CD4-positive, alpha-beta memory T cell (primary cell): Measurements from ENCODE around the gene TOGARAM2. TPM values are rescaled to one million over a fixed set of nuclear protein-coding genes. Genes with fewer than 3 reads are reported as not detected.

Source experiments
- CTCF ChIA-PET: fragments of 350-600 bp; sonication (Branson Sonifier 250); formaldehyde crosslinking; loops from one replicate; lab custom pipeline; 2021; ENCODE audit warnings: inconsistent platforms; ENCODE audit not compliant: partially characterized antibody; lab: Charles Lee
- POLR2A ChIA-PET: fragments of 350-600 bp; sonication (Branson Sonifier 250); formaldehyde crosslinking; loops from one replicate; lab custom pipeline; 2021; ENCODE audit not compliant: partially characterized antibody; lab: Charles Lee
- DNase-seq, 5 donors: peaks; one replicate each; pipeline versions ENCODE4 v3.0.0 to v3.0.0-alpha.2; 2020 to 2022; ENCODE audit warnings: mixed read lengths in 1 of 5
- H3K27ac ChIP-seq: one replicate; pipeline ENCODE4 v1.7.0; 2013; ENCODE audit warnings: low read depth, low read length
- H3K27me3 ChIP-seq: 2 replicates; pipeline ENCODE4 v1.7.0; 2013; ENCODE audit warnings: mild to moderate bottlenecking, low read length, moderate library complexity; ENCODE audit not compliant: insufficient read depth
- H3K36me3 ChIP-seq: 2 replicates; pipeline ENCODE4 v1.7.0; 2013; ENCODE audit warnings: mild to moderate bottlenecking, low read length, moderate library complexity; ENCODE audit not compliant: insufficient read depth
- H3K4me1 ChIP-seq: 2 replicates; pipeline ENCODE4 v1.7.0; 2013; ENCODE audit warnings: mild to moderate bottlenecking, low read length, moderate library complexity; ENCODE audit not compliant: insufficient read depth
- H3K4me3 ChIP-seq, 2 donors: one replicate each; pipeline ENCODE4 v1.7.0; 2013; ENCODE audit warnings: low read length in 2 of 2, mild to moderate bottlenecking in 1 of 2
- H3K9me3 ChIP-seq, 2 donors: one replicate each; pipeline ENCODE4 v1.7.0; 2013; ENCODE audit warnings: low read length in 2 of 2, control low read depth in 1 of 2; ENCODE audit not compliant: control insufficient read depth in 1 of 2
- H3K27ac Mint-ChIP-seq, 7 donors: one replicate each; pipeline ENCODE4 v1.8.0; 2020 to 2021; ENCODE audit warnings: mixed read lengths in 7 of 7, mild to moderate bottlenecking in 6 of 7, inconsistent platforms in 3 of 7, moderate library complexity in 3 of 7
- H3K27me3 Mint-ChIP-seq, 2 donors: one replicate each; pipeline ENCODE4 v1.8.0; 2020 to 2021; ENCODE audit warnings: mixed read lengths in 2 of 2
- H3K36me3 Mint-ChIP-seq, 2 donors: one replicate each; pipeline ENCODE4 v1.8.0; 2020 to 2021; ENCODE audit warnings: mixed read lengths in 2 of 2, inconsistent platforms in 1 of 2, mild to moderate bottlenecking in 1 of 2
- H3K4me1 Mint-ChIP-seq, 4 donors: one replicate each; pipeline ENCODE4 v1.8.0; 2020 to 2021; ENCODE audit warnings: mixed read lengths in 4 of 4, mild to moderate bottlenecking in 1 of 4
- H3K4me3 Mint-ChIP-seq, 8 donors: one replicate each; pipeline ENCODE4 v1.8.0; 2020 to 2021; ENCODE audit warnings: mixed read lengths in 8 of 8, mild to moderate bottlenecking in 7 of 8, moderate library complexity in 6 of 8, inconsistent platforms in 3 of 8
- H3K9me3 Mint-ChIP-seq, 8 donors: one replicate each; pipeline ENCODE4 v1.8.0; 2020 to 2021; ENCODE audit warnings: mixed read lengths in 8 of 8, mild to moderate bottlenecking in 5 of 8, inconsistent platforms in 3 of 8, moderate library complexity in 1 of 8
- intact Hi-C: fragments of 100-400 bp; cut with micrococcal nuclease; formaldehyde crosslinking; loops from one replicate; pipeline ENCODE4 v1.15.1; 2023
- polyA plus RNA-seq, 2 donors: library from polyadenylated mRNA; unstranded; fragments of 300-500 nt; fragmentation: Illumina TruSeq; gene quantifications; one replicate each; pipeline ENCODE4 v1.2.3, GENCODE V29; 2021
- total RNA-seq, 2 experiments: library from RNA; stranded (reverse); gene quantifications; one replicate each; pipeline ENCODE4 v1.2.3, GENCODE V29; 2021

Gene TOGARAM2
- total and polyA plus RNA-seq, 4 experiments from 2014 or later, result 0.46 to 2.7 (median 1.7) TPM

DNA sequence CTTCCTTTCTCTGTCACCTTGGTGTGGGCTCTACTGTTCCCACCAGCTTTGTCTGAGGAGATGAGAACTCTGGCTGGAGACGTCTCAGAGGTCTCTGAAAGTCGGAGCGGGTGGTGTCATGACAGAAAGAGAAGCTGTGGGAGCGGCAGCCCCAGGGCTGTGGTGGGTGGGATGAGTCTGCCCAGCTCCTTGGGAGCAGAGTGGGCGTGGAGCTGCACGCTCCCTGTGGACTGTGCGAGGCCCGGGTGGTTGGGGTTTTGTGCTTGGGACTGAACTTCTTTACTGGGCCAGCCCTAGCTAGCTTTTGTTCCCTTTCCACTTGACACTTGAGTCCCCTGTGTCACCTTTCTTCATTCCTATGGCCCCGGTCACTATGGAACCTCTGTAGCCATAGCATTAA is 10.4 kb downstream of the TOGARAM2 start:
- CTCF ChIA-PET, result interaction anchor here (0.7 kb wide), 1 partner anchor 13 kb away, joined by 3 read pairs; no protein-coding TSS in a partner anchor
- Histone ChIP-seq H3K4me3 (no peak overlapping the region), H3K36me3 (no peaks in the 10 kb centered on the region), H3K27me3 (no peaks in the 10 kb centered on the region), H3K9me3 (no peaks in the 10 kb centered on the region), H3K4me1 (no peaks in the 10 kb centered on the region), H3K27ac (no peak overlapping the region)
- Mint-ChIP-seq H3K27me3 (no peaks in the 10 kb centered on the region), H3K9me3 (no peaks in the 10 kb centered on the region), H3K4me1 (no peaks in the 10 kb centered on the region), H3K36me3 (no peaks in the 10 kb centered on the region), H3K4me3 (no peak overlapping the region), H3K27ac (no peak overlapping the region)
- intact Hi-C loops, result no loop called here
- POLR2A ChIA-PET, result no interaction called here
- DNase-seq, result no peak

DNA sequence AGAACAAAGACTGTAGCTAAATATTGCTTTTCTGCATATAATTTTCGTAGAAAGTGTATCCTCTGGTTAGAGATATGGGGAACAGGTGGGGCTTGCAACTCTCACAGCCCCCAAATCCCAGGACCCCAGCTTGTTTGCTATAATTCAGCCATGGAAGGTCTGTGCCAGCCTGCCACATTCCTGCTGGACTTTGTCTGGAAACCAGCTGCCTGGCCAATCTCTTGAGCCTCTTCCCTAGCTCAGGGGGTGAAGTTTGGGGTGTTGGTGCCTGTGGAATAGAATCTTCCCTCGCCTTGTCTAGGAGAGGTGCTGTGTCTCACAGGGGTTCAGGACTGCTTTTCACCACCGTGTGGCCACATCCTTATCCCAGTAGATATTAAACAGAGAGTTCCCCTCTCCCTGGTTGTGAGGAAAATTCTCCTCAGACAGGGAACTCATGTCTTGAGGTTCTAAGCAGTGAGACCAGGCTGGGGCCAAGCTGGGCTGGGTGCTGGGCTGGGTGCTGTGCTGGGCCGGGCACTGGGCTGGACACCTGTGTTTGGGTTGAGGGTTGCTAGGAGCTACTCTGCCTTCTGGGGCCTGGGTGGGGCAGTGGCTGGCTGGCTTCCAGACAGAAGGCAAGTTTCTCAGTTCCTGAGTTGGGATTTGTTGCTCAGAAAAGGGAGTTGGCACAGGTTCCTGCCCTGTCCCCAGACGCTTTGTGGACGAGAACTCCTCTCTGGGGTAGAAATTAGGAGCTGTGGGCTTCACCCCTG is 12.3 kb downstream of the TOGARAM2 start:
- Histone ChIP-seq H3K36me3 (no peaks in the 10 kb centered on the region), H3K4me3 (no peak overlapping the region), H3K9me3 (no peaks in the 10 kb centered on the region), H3K27me3 (no peaks in the 10 kb centered on the region), H3K27ac (no peak overlapping the region), H3K4me1 (no peaks in the 10 kb centered on the region)
- no peaks in the 10 kb centered on the region for H3K27me3 Mint-ChIP-seq
- no peaks in the 10 kb centered on the region for H3K36me3 Mint-ChIP-seq
- H3K27ac Mint-ChIP-seq, result peak overlapping the region in 3 of 7 donors; percentile 13 to 30 (median 23)
- no peaks in the 10 kb centered on the region for H3K9me3 Mint-ChIP-seq
- H3K4me3 Mint-ChIP-seq, result no peak overlapping the region
- intact Hi-C loops, result no loop called here
- POLR2A ChIA-PET, result interaction anchor here (0.8 kb wide), 1 partner anchor 18 kb away, joined by 4 read pairs; no protein-coding TSS in a partner anchor
- H3K4me1 Mint-ChIP-seq, result no peaks in the 10 kb centered on the region
- CTCF ChIA-PET, result no interaction called here
- DNase-seq, result no peak

DNA sequence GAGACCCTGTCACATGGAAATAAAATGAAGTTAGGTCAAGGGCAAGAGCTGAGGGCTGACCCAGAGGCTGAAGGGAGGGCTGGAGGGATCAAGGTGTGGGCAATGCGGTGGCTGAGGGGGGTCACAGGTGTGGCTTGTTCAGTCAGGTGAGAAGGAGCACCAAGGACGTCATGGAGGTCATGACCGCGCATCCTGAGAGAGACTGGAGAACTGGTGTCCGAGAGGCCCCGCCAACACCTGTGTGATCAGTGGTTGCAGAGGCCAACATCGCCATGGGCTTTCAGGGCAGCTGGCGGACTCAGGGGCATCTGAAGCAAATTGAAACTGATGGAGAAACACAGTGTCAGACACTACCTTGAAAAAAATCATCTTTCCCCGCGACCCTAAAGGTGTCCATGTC is 13.0 kb downstream of the TOGARAM2 start:
- intact Hi-C loops, result no loop called here
- POLR2A ChIA-PET, result interaction anchor here (0.8 kb wide), 1 partner anchor 17 kb away, joined by 4 read pairs; no protein-coding TSS in a partner anchor

DNA sequence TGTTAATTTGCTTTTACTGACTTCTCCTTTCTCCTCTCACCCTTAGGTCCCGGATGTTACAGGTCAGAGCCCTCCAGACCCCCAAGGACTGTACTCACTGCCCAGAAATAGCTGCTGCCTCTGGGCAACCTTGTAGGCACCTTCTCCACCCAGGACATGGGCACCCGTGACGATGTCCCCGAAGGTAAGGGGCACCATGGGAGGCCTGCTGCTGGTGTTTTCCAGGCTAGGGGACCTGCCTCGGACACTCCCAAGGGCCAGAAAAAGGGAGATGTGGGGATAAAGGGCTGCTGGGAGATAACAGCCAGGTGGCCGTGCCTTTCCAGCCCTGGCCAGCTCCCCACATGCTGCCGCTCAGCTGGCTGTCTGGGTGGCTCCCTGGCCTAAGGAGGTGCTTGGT is 13.6 kb downstream of the TOGARAM2 start:
- Histone ChIP-seq H3K36me3 (no peaks in the 10 kb centered on the region), H3K4me1 (peaks cover under 1% of the 10 kb centered on the region), H3K27ac (no peak overlapping the region), H3K4me3 (no peak overlapping the region), H3K9me3 (no peaks in the 10 kb centered on the region), H3K27me3 (no peaks in the 10 kb centered on the region)
- Mint-ChIP-seq H3K4me3 (no peak overlapping the region), H3K27me3 (no peaks in the 10 kb centered on the region), H3K4me1 (peaks cover 0 to 8% (median 3%) of the 10 kb centered on the region in 4 donors), H3K9me3 (no peaks in the 10 kb centered on the region), H3K27ac (peak overlapping the region in 1 of 7 donors; percentile 57), H3K36me3 (no peaks in the 10 kb centered on the region)
- POLR2A ChIA-PET, result interaction anchor here (0.8 kb wide), 1 partner anchor 20 kb away, joined by 3 read pairs; no protein-coding TSS in a partner anchor
- CTCF ChIA-PET, result no interaction called here
- intact Hi-C loops, result no loop called here
- DNase-seq, result no peak

More for the DNA sequence above, 13.0 kb downstream of the TOGARAM2 start:
- peaks cover 0 to 5% (median under 1%) of the 10 kb centered on the region in 4 donors for H3K4me1 Mint-ChIP-seq
- no peak overlapping the region for H3K4me3 ChIP-seq
- no peak overlapping the region for H3K27ac ChIP-seq
- H3K4me3 Mint-ChIP-seq, result no peak overlapping the region
- H3K27me3 ChIP-seq, result no peaks in the 10 kb centered on the region
- H3K9me3 ChIP-seq, result no peaks in the 10 kb centered on the region
- DNase-seq, result no peak
- CTCF ChIA-PET, result no interaction called here
- H3K36me3 ChIP-seq, result no peaks in the 10 kb centered on the region
- no peaks in the 10 kb centered on the region for H3K27me3 Mint-ChIP-seq
- H3K4me1 ChIP-seq, result no peaks in the 10 kb centered on the region
- no peaks in the 10 kb centered on the region for H3K36me3 Mint-ChIP-seq
- H3K27ac Mint-ChIP-seq, result no peak overlapping the region
- H3K9me3 Mint-ChIP-seq, result no peaks in the 10 kb centered on the region

DNA sequence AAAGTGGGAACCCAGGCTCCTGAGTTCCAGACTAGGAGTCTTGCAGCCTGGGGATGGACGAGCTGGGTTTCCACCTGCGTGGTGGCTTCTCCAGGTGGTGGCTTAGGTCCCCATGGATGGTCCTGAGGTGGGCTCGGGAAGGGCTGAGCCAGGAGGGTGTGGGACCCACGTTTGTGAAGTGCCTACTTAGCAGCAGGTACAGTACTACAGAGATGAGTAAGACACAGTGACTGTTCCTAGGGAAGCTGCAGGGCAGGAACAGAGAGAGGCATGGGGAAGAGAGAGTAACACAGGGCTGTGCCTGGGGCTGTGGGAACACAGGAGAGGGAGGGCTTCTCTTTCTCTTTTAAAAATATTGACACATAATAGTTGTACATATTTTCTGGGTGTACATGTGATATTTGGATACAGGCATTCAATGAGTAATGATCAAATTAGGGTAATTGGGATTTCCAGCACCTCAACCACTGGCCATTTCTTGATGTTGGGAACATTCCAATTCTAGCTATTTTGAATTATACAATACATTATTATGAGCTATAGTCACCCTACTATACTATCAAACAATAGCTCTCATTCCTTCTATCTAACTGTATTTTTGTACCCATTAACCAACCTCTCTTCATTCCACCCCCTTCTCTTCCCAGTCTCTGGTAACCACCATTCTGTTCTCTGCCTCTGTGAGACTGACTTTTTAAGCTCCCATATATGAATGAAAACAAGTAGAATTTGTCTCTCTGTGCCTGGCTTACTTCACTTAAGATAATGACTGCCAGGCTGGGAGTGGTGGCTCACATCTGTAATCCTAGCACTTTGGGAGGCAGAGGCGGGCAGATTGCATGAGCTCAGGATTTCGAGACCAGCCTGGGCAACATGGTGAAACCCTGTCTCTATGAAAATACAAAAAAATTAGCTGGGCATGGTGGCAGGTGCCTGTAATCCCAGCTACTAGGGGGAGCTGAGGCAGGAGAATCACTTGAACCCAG is 15.0 kb downstream of the TOGARAM2 start:
- H3K4me1 ChIP-seq, result peaks cover 13% of the 10 kb centered on the region
- no peaks in the 10 kb centered on the region for H3K27me3 Mint-ChIP-seq
- H3K27ac Mint-ChIP-seq, result peak overlapping the region in 3 of 7 donors; percentile 19 to 51 (median 35)
- POLR2A ChIA-PET, result interaction anchor here (0.8 to 1.1 kb wide), 2 partner anchors 19 kb away, joined by 3 read pairs; no protein-coding TSS in a partner anchor
- intact Hi-C loops, result no loop called here
- H3K9me3 ChIP-seq, result no peaks in the 10 kb centered on the region
- peak overlapping the region in 1 of 8 donors; percentile 12 for H3K4me3 Mint-ChIP-seq
- H3K9me3 Mint-ChIP-seq, result no peaks in the 10 kb centered on the region
- H3K36me3 ChIP-seq, result no peaks in the 10 kb centered on the region
- H3K4me1 Mint-ChIP-seq, result peaks cover 10 to 22% (median 16%) of the 10 kb centered on the region in 4 donors
- DNase-seq, result no peak
- H3K27ac ChIP-seq, result no peak overlapping the region
- no peaks in the 10 kb centered on the region for H3K36me3 Mint-ChIP-seq
- CTCF ChIA-PET, result interaction anchor here (0.7 to 2.2 kb wide), 4 partner anchors 16 to 220 kb away, joined by 3 to 11 read pairs (median 5); no protein-coding TSS in a partner anchor
- no peaks in the 10 kb centered on the region for H3K27me3 ChIP-seq
- H3K4me3 ChIP-seq, result no peak overlapping the region

DNA sequence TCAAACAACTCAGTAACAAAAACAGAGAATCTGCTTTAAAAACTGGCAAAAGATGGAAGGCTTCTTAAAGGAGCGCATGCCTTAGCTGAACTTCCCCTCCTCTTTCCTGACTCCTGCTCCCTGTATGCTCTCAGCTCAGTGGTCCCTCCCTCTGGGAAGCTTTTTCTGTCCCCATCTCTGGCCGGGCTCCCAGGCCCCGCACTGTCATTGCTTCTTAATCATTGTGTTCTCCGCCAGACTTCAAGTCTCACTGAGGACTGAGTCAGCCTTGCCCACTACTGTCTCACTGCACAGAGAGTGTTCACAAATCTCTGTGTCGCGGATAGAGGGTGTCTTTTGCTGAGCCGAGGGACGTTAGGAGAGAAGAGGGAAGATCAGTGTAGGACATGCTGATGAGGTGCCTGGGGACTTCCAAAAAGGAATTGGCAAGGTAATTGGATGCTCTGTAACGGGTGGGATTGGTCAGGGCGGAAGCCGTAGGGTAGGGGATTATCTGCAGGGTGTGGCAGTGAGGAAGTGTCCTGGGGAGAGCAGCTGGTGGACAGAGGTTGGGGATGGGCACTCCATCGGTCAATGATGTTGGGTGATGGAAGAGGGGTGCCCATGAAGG is 16.2 kb downstream of the TOGARAM2 start:
- H3K27ac Mint-ChIP-seq, result peak overlapping the region in 5 of 7 donors; percentile 10 to 77 (median 37)

More for the DNA sequence above, 16.2 kb downstream of the TOGARAM2 start:
- no peaks in the 10 kb centered on the region for H3K9me3 Mint-ChIP-seq
- intact Hi-C loops, result no loop called here
- no peak overlapping the region for H3K4me3 ChIP-seq
- ChIA-PET CTCF (interaction anchor here (1.7 to 2.2 kb wide), 2 partner anchors 18 to 39 kb away, joined by 4 to 11 read pairs; no protein-coding TSS in a partner anchor), POLR2A (interaction anchor here (1.1 to 5.6 kb wide), 2 partner anchors 16 to 18 kb away, joined by 3 to 164 read pairs; no protein-coding TSS in a partner anchor)
- no peaks in the 10 kb centered on the region for H3K36me3 Mint-ChIP-seq
- no peak overlapping the region for H3K27ac ChIP-seq
- H3K36me3 ChIP-seq, result no peaks in the 10 kb centered on the region
- DNase-seq, result no peak
- no peaks in the 10 kb centered on the region for H3K27me3 ChIP-seq
- H3K4me1 Mint-ChIP-seq, result peaks cover 16 to 34% (median 26%) of the 10 kb centered on the region in 4 donors
- H3K27me3 Mint-ChIP-seq, result no peaks in the 10 kb centered on the region
- no peak overlapping the region for H3K4me3 Mint-ChIP-seq
- H3K4me1 ChIP-seq, result peaks cover 23% of the 10 kb centered on the region
- H3K9me3 ChIP-seq, result no peaks in the 10 kb centered on the region
